ENCODE measurements around the gene GHITM.
"Not testable (repeated sequence)": the region's sequence is repeated elsewhere in the genome, so short reads cannot be mapped to it uniquely, and the experiment has no call there.

The GHITM gene

DNA sequence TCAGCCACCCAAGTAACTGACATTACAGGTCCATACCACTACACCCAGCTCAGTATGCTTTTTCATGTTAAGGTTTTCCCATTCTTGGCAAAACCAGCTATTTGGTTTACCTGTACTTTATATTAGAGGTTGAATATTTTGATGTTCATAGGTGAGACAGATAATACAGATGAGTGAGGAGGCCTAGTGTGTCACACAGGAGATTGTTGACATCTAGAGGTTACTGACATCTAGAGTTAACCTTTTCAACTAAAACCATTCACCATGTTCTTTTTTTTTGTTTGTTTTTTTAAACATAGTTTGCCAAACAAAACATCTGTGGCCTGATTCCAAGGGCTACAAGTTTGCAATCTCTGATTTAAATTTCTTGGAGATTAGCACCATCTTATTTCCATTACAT is 8.0 kb downstream of the GHITM start:
- no peak for ATAC-seq
- DNase-seq = no peak

DNA sequence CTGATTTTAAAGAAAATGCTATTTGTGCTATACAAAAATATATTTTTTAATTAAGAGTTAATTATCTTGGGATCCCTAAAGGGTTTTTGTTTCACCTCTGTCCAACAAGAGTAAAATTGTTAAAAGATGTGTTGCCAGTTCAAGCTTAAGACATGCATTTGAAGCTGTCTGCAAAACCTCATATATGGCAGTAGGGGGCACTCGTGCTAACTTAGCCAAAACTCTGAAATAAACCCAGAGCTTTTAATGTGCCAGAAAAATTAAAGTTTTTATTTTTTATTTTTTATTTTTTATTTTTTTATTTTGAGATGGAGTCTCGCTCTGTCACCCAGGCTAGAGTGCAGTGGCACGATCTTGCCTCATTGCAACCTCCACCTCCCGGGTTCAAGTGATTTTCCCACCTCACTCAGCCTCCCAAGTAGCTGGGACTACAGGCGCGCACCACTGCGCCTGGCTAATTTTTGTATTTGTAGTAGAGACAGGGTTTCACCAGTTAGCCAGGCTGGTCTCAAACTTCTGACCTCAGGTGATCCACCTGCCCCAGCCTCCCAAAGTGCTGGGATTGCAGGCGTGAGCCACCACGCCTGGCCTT is 8.8 kb downstream of the GHITM start:
- DNase-seq, ATAC-seq: not testable (repeated sequence)

DNA sequence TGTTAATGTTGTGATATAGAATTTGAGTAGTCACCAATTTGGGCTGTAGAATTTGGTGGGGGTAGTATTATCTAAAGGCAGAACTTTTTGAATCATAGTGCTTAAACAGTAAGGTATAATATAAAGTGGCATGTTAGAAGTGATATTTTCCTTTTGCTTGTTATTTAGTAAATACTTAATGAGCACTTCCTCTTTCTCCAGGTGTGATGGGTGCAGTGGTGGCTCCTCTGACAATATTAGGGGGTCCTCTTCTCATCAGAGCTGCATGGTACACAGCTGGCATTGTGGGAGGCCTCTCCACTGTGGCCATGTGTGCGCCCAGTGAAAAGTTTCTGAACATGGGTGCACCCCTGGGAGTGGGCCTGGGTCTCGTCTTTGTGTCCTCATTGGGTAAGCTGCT is 10.5 kb downstream of the GHITM start:
- ATAC-seq (no peak), DNase-seq (no peak)

DNA sequence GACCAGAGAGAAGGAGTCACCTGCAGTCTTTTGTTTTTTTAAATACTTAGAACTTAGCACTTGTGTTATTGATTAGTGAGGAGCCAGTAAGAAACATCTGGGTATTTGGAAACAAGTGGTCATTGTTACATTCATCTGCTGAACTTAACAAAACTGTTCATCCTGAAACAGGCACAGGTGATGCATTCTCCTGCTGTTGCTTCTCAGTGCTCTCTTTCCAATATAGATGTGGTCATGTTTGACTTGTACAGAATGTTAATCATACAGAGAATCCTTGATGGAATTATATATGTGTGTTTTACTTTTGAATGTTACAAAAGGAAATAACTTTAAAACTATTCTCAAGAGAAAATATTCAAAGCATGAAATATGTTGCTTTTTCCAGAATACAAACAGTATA is 13.5 kb downstream of the GHITM start:
- peak; percentile 32 for ATAC-seq
- no peak for DNase-seq

DNA sequence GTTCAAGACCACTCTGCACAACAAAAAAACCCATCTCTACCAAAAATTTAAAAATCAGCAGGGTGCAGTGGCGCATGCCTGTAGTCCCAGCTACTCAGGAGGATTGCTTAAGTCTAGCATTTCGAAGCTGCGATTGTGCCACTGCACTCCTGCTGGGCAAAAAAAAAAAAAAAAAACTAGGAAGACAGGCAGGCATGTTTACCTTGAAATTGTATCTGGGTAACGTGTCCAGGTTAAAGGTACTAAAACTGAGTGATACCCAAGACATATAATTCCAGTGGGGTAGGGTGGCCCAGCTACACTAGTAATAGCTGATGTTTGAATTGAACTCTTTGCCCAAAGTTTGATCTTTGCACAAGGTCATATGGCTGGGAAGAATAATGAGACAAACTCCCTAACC is 16.2 kb downstream of the GHITM start:
- ATAC-seq (no peak), DNase-seq (no peak)

DNA sequence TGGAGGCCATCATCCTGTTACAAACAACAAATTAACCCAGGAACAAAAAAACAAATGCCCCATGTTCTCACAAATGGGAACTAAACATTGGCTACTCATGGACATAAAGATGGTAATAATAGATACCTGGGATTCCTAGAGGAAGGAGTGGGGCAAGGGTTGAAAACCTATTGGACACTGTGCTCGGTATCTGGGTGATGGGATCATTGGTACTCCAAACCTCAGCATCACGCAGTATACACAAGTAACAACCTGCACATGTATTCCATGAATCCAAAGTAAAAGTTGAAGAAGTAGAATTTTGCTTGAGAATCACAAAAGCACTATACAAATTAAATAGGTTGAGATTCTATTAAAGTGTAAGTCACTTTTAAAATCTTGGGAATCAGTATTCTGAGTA is 16.7 kb downstream of the GHITM start:
- ATAC-seq (no peak), DNase-seq (no peak)

DNA sequence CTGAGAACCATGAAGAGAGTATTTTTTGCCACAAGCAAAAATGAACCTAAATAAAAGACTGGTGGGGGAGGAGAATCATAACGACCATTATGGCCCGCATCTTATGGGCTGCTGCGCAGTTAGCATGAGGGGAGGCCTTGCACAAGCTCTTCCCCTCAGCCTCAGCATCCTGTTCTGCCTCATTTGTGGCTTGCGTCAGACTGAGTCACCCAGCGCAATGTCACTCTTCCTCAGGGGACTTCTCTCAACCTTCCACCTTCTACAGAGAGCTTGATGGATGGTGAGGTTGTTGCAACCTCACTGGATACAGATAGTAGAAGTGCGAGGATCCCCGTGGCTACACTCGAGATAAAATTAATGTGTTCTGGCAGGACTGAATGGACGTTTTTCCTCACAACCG is 17.5 kb downstream of the GHITM start:
- peak; percentile 97 for ATAC-seq
- DNase-seq = peak; percentile 60

DNA sequence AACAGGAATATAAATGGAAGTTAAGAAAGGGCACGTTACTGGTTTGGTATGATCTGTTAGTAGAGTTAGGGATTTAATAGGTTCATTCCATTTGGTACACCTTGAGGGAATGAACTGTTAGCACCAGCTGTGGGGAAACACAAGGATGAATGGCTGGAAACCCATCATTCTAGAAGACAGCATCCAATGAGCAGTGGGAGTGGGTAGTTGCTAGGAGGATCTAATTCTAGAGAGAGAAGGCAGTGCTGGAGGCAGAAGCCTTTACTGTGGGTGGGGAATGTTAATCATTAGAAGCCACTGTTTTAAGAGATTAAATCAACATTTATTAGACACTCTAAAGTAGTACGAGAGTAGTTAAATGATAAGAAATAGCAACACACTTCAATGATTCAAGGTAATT is 18.8 kb downstream of the GHITM start:
- ATAC-seq (no peak), DNase-seq (no peak)

DNA sequence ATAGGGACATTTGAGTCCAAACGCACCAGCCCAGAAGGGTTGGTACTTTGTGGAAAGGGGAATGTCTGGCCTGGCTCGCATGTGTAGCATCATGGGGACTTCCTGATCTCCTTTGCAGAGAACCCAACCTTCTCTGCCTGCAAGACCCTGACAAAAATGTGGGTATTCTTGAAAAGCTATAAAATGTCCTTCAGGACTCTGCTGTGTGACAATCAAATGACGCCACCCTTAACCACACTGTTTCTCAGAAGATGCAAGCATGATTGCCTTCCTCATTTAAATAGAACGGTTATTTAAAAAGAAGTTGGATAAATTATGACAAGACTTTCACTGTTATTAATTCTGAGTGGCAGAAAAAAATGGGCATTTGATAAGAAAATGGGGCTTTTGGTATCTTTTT is 19.2 kb downstream of the GHITM start:
- DNase-seq (no peak), ATAC-seq (no peak)

DNA sequence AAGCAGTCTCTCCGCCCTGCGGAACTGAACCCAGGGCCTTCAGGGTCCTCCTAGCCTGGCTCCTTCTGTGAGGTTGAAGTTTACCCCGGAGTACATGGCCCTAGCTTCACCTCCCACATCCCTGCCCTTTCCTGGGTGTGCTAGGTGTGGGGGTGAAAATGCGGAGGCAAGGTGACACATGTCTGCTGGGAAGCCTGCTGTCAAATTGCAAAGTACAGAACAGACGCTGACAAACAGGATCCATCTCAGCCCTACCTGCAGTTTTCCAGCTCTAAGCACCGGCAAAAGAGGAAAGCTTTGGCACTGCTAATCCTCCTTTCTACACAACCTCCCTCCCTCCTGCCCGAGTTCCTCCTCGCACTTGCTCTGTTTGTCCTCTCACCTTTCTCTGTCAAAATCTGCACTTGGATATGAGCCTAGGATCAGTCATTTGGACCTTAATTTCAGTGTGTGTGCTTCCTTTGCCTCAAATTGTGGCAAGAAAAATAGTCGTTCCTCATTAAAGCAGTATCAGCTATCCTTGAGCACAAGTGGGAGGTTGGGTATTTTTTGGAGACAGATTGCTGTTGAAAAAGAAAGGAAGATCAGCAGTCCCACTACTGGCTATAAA is 19.9 kb downstream of the GHITM start:
- ATAC-seq = no peak

DNA sequence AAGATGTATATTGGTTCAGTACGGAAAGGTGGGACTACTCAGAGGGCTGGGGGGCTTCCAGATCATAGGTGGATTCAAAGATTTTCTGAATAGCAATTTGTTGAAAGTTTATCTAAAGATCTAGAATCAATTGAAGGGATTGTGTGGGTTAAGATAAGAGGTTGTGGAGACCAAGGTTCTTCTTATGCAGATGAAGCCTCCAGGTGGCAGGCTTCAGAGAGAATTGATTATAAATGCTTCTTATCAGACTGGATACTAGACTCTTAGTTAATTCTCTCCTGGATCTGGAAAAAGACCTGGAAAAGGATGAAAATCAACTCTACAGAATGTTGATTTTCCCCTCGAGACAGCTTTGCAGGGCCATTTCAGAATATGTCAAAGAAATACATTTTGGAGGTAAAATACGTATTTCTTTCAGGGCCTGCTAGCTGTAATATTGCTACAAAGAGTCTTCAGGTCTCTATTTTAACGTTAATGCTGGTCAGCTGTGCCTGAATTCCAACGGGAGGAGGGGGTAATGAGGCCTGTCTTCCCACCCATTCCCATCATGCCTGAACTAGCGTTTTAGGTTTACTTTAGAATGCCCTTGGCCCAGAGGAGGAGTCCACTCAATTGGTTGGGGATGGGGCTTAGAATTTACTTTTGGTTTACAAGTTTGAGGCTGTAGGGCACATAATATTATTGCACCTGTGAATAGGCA is 21.5 kb downstream of the GHITM start:
- DNase-seq = no peak
- ATAC-seq = no peak

More for the DNA sequence above, 19.9 kb downstream of the GHITM start:
- DNase-seq = no peak

DNA sequence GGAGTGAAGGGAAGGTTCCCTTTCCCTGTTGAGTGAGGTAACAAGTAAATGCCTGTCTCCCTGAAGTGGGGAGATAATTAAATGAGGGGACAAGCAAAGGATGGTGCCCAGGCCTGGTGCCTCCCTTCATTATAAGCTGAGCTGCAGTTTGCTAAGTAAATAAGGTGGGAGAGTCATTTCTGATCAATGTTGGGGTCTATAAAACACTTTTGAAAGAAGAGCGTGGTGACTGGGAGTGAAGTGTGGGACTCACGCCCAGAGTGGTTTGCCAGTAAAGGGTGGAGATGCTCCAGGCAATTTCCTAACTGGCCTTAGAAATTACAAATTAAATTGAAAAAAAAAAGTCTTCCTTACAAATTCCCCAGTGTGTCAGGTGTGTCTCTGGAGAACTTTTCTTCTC is 24.7 kb downstream of the GHITM start:
- ATAC-seq = no peak
- DNase-seq = no peak

DNA sequence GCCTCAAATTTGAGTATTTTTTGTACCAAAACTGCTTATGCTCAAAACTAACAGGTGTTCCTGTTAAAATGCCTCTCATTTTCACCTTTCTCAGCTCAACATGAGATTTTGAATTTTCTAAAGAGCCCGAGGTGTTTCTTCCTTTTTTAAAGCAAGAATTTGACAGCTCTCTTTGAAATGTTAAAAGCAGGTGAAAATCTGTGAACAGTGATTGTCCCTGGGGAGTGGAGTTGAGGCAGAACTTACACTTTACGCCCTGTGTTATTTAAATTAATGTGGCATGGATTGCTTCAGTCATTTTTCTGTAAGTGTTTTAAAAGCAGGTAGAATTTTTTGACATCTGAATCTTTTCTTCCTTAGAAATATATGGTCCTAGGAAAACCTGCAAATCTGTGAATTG is 25.1 kb downstream of the GHITM start:
- DNase-seq (no peak), ATAC-seq (no peak)

DNA sequence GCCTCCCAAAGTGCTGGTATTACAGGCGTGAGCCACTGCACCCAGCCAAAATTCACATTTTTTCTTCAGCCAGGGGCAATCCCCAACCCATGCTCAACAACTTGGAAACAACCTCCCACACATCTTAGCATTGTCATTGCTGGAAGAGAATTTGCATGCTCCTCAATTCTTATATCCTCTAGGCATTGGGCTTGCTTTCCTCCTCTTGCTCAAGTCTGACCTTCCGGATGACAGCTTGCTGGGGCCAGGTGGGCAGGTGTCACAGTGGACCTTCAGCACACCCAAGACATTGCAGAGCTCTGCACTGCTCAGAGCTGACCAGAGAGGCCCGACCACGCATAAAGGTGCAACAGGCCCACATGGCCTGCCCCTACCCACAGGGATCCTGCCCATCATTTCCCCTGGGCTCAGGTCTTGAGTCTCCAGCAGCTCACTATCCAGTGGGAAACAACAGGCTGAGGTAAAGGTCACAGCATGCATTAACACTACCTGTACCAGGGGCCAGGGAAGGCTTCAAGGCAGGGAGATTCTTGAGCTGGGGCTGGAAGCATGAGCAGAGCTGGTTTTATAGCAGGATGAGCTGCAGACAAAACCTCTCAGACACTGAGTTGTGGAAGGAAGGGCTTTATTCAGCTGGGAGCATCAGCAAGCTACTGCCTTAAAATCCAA is 27.4 kb downstream of the GHITM start:
- ATAC-seq (no peak), DNase-seq (no peak)

DNA sequence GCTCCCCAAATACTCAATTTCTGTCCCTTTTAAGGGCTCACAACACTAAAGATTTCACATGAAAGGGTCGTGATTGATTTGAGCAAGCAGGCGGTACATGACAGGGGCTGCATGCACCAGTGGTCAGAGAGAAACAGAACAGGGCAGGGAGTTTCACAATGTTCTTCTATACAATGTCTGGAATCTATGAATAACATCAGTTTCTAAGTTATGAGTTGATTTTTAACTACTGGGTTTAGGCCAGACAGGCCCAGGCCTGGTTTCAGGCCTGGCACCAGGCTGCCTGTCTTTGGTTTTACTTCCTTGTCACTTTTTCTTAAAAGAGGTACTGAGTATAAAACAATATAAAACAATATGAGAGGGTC is 28.0 kb downstream of the GHITM start:
- not testable (repeated sequence) for DNase-seq, ATAC-seq

DNA sequence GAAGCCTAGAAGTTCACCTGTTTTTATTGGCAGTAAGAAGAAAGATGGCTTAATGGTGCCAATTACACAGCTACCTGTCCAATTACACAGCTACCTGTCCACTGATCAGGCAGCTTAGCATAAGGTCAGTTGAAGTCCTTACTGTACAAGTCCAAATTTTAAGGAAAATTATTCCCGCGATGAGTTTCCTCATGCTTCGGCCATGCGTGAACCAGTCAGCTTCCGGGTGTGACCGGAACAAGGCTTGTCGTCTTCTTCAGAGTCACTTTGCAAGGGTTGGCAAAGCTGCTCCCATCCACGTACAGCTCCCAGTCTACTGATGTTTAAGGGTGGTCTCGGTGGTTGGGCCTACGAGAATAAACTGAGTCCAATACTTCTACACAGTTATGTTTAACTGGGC is 29.1 kb downstream of the GHITM start:
- DNase-seq, ATAC-seq: not testable (repeated sequence)

DNA sequence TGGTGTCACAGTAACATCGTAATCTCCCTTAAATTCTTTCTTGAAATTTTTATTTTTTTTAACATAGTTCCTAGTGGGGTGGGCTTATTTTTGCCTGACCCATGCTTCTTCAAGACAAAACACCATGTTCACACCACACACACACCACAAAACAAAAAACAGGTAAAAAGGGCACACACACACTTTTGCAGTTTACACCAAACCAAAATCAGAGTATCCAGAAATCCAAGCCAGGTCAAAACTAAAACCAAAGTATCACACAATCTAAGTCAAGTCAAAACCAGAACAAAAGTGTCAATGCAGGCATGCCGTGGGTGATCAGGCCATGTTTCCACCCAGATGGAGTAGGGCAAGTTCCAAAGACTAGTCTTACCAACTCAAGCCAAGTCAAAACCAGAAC is 31.9 kb downstream of the GHITM start:
- DNase-seq = not testable (repeated sequence)

DNA sequence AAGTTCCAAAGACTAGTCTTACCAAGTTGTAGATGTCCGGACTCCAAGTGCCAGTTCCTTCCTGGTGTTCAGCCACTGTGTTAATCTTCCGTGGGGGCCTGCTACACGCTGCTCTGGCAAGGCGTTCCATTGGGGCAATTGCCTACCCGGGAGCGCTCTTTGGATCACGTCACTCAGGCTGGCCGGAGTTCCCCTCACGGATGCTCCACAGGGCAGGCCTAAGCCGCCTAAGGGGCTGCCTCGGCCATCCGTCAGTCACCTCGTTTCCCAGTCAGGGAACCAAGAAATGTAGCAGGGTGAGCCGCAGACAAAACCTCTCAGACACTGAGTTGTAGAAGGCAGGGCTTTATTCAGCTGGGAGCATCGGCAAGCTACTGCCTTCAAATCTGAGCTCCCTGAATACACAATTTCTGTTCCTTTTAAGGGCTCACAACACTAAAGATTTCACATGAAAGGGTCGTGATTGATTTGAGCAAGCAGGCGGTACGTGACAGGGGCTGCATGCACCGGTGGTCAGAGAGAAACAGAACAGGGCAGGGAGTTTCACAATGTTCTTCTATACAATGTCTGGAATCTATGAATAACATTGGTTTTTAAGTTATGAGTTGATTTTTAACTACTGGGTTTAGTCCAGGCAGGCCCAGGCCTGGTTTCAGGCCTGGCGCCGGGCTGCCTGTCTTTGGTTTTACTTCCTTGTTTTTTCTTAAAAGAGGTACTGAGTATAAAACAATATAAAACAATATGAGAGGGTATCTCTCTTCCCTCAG is 32.6 kb downstream of the GHITM start:
- not testable (repeated sequence) for DNase-seq, ATAC-seq

More for the DNA sequence above, 31.9 kb downstream of the GHITM start:
- not testable (repeated sequence) for ATAC-seq

DNA sequence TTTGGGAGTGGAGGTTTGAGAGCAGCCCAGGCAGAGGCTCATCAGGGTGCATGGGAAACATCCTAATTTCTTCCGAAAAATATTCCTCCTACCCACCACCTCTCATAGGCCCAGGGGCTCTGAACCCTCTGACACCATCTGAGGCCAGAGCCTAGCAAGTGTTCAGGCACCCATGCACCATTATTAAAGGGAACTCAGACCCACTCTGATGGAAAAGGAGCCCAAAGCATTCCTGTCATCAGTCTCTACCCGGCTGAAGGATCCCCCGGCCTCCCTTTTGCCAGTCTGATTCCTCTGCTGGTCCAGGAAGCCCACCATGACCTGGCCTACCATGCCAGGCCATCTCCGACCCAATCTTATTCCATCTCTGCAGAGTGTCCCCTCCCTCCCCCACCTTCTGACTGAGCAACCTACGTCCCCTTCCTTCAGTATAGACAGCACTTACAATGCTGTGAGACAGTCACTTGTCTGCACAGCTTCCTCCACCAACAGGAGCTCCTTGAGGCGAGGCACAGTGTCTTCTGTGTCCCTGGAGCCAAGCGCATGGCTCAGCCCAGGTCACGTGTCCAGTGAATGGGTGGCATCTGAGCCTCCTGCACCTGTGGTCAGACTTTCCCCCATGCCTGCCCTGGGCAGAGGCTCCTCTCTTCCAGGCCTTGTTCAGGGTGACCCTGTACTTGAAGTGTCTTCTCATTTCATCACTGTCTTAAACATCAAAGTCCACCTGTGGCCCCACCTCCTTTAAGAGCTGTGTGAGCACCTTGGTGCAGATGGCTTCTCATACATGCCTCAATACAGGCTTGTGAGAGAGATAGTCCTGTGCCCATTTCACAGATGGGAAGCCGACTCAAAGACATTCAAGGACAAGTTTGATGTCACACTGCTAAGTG is 33.4 kb downstream of the GHITM start:
- DNase-seq (no peak), ATAC-seq (no peak)

DNA sequence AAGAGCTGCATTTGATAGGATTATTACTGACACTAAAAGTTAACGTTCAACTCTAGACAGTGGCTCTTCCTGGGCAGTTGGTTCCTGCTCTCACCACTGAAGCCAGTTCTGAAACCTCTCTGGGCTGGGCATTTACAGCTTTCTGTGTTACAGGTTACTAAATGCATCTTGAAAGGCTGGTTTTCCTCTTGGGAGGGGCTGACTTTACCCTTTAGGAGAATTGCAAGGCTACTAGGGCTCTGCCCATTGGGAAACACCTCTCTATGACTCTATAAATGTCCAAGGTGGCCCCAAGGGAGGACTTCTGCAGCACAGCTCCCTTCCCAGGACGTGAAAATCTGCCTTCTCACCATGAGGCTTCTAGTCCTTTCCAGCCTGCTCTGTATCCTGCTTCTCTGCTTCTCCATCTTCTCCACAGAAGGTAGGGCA is 34.2 kb downstream of the GHITM start, which contains the start of gene GPR15LG:
Gene GPR15LG, plus strand, starts transcription at position 301 of the 429 bp plus-strand sequence. Its CDS starts 51 bp downstream, at position 352.
- no peak for ATAC-seq
- DNase-seq = no peak

DNA sequence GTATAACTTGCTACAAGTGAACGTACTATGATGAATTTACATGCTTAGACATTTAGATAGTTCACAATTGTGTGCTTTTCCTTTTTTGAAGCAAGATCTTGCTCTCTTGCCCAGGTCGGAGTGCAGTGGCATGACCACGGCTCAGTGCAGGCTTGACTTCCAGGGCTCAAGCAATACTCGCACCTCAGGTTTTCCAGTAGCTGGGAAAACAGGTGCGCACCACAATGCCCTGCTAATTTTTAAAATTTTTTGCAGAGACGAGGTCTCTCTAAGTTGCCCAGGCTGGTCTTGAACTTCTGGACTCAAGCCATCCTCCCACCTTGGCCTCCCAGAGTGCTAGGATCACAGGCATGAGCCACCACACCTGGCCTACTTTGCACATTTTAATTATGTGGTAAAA is 36.1 kb downstream of the GHITM start:
- ATAC-seq (no peak), DNase-seq (no peak)
